Left ventricle myocardium inferior (tissue), 1 donor: ENCODE measurements around the gene CD79B. TPM values are rescaled to one million over a fixed set of nuclear protein-coding genes. Genes with fewer than 3 reads are reported as not detected.

Source experiments
- DNase-seq: peaks from one replicate; pipeline ENCODE4 v3.0.0-alpha.2; 2020
- H3K27ac ChIP-seq: fragments of 200-600 bp; replicated peaks from 2 replicates; pipeline ENCODE4 v1.8.0; 2021
- H3K27me3 ChIP-seq: fragments of 200-600 bp; 2 replicates; pipeline ENCODE4 v1.8.0; 2021; ENCODE audit warnings: low read depth
- H3K36me3 ChIP-seq: fragments of 200-600 bp; 2 replicates; pipeline ENCODE4 v1.8.0; 2021
- H3K4me1 ChIP-seq: fragments of 200-600 bp; 2 replicates; pipeline ENCODE4 v1.8.0; 2021
- H3K4me3 ChIP-seq: fragments of 200-600 bp; 2 replicates; pipeline ENCODE4 v1.8.0; 2021; ENCODE audit warnings: mild to moderate bottlenecking, moderate library complexity
- H3K9me3 ChIP-seq: fragments of 200-600 bp; replicated peaks from 2 replicates; pipeline ENCODE4 v1.8.0; 2021
- intact Hi-C: fragments of 100-400 bp; cut with micrococcal nuclease; formaldehyde crosslinking; loops from one replicate; pipeline ENCODE4 v1.11.0; 2022
- total RNA-seq: library from RNA; stranded (reverse); fragmentation: NEBNext Ultra II Directional; extraction: Animal tissue kit (Norgen Biotek cat#: 25700); gene quantifications from one replicate; pipeline ENCODE4 v1.2.1, GENCODE V29; 2021
- TF ChIP-seq, protein P1 (sequence below): fragments of 200-600 bp; IDR thresholded peaks from 2 replicates; pipeline ENCODE4 v1.8.0; 2021; ENCODE audit warnings: antibody characterized with exemption, mild to moderate bottlenecking, borderline replicate concordance
- donor health status: DM: no; HTN: yes; CAD: no; lungs with severe emphysema.

Gene CD79B
- total RNA-seq, 1 donor from 2014 or later, result 4.6 TPM

DNA sequence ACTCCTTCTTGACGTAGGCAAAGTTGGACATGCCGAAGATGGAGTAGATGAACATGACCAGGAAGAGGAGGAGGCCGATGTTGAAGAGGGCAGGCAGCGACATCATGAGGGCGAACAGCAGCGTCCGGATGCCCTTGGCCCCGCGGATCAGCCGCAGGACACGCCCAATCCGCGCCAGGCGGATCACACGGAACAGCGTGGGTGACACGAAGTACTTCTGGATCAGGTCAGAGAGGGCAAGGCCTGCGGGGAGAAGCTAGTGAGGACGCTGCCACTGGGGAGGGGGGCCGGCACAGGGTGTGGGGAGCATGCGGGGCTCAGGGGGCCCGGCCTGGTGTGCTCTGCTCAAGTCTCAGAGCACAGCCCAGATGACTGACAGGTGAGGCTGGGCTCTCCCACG lies 9.6 kb upstream of the CD79B start:
- intact Hi-C loops, result no loop called here
- TF ChIP-seq, protein P1, sequence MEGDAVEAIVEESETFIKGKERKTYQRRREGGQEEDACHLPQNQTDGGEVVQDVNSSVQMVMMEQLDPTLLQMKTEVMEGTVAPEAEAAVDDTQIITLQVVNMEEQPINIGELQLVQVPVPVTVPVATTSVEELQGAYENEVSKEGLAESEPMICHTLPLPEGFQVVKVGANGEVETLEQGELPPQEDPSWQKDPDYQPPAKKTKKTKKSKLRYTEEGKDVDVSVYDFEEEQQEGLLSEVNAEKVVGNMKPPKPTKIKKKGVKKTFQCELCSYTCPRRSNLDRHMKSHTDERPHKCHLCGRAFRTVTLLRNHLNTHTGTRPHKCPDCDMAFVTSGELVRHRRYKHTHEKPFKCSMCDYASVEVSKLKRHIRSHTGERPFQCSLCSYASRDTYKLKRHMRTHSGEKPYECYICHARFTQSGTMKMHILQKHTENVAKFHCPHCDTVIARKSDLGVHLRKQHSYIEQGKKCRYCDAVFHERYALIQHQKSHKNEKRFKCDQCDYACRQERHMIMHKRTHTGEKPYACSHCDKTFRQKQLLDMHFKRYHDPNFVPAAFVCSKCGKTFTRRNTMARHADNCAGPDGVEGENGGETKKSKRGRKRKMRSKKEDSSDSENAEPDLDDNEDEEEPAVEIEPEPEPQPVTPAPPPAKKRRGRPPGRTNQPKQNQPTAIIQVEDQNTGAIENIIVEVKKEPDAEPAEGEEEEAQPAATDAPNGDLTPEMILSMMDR, result no peak
- no peaks in the 10 kb centered on the region for H3K9me3 ChIP-seq
- H3K4me3 ChIP-seq, result no peak overlapping the region
- no peaks in the 10 kb centered on the region for H3K27me3 ChIP-seq
- H3K36me3 ChIP-seq, result no peaks in the 10 kb centered on the region
- no peak overlapping the region for H3K27ac ChIP-seq
- peaks cover 4% of the 10 kb centered on the region for H3K4me1 ChIP-seq
- DNase-seq, result no peak

GRCh38 chr17:63941162-63941561 lies 9.0 kb upstream of the CD79B start:
- DNase-seq, result no peak
- no peaks in the 10 kb centered on the region for H3K36me3 ChIP-seq
- H3K27me3 ChIP-seq, result no peaks in the 10 kb centered on the region
- TF ChIP-seq, protein P1, result no peak
- H3K4me1 ChIP-seq, result no peaks in the 10 kb centered on the region
- H3K4me3 ChIP-seq, result no peak overlapping the region
- H3K27ac ChIP-seq, result no peak overlapping the region
- intact Hi-C loops, result no loop called here
- H3K9me3 ChIP-seq, result no peaks in the 10 kb centered on the region

- Histone ChIP-seq H3K4me1 (no peaks in the 10 kb centered on the region), H3K9me3 (no peaks in the 10 kb centered on the region), H3K4me3 (no peak overlapping the region), H3K36me3 (no peaks in the 10 kb centered on the region), H3K27me3 (no peaks in the 10 kb centered on the region), H3K27ac (no peak overlapping the region)
- intact Hi-C loops, result no loop called here
- DNase-seq, result no peak
- TF ChIP-seq, protein P1, result no peak
These were observed 8.5 kb upstream of the CD79B start for GRCh38 chr17:63940584-63940983.

- Histone ChIP-seq H3K4me3 (no peak overlapping the region), H3K36me3 (no peaks in the 10 kb centered on the region), H3K27ac (no peak overlapping the region), H3K27me3 (no peaks in the 10 kb centered on the region), H3K9me3 (no peaks in the 10 kb centered on the region), H3K4me1 (no peaks in the 10 kb centered on the region)
- TF ChIP-seq, protein P1, result no peak
- no peak for DNase-seq
- intact Hi-C loops, result no loop called here
These were observed 7.8 kb upstream of the CD79B start for GRCh38 chr17:63939884-63940283.

DNA sequence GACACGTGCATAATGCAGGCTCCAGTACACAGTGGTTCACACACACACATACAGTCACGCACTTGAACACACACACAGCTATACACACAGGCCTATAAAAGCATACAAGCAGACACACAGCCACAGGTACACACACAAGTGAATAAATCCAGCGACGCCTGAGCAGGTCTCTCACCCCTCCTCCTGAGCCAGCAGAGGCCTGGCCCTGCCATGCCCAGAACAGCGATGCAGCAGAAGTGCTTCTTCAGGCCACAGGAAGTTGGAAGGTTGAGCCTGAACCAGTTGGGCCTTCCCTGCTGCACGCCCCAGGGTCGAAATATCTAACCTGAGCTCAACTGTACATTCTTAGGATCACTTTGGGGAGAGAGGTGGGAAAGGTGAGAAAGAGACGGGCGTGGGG lies 7.3 kb upstream of the CD79B start:
- peaks cover 4% of the 10 kb centered on the region for H3K27me3 ChIP-seq
- H3K4me1 ChIP-seq, result no peaks in the 10 kb centered on the region
- TF ChIP-seq, protein P1, result no peak
- H3K27ac ChIP-seq, result no peak overlapping the region
- DNase-seq, result no peak
- no peak overlapping the region for H3K4me3 ChIP-seq
- H3K36me3 ChIP-seq, result no peaks in the 10 kb centered on the region
- H3K9me3 ChIP-seq, result no peaks in the 10 kb centered on the region
- intact Hi-C loops, result no loop called here

GRCh38 chr17:63937920-63938319 lies 5.8 kb upstream of the CD79B start:
- H3K9me3 ChIP-seq, result no peaks in the 10 kb centered on the region
- H3K4me3 ChIP-seq, result no peak overlapping the region
- DNase-seq, result no peak
- no peaks in the 10 kb centered on the region for H3K36me3 ChIP-seq
- TF ChIP-seq, protein P1, result no peak
- intact Hi-C loops, result no loop called here
- no peaks in the 10 kb centered on the region for H3K4me1 ChIP-seq
- peaks cover 4% of the 10 kb centered on the region for H3K27me3 ChIP-seq
- H3K27ac ChIP-seq, result no peak overlapping the region
